Measurements from ENCODE around the gene STPG3.

GRCh38 chr9:137204731-137205125 lies 46.4 kb upstream of the STPG3 start:
- TF ChIP-seq CTCF (IDR thresholded peaks at IDR 0.05) (no peak), SMC3 (IDR thresholded peaks at IDR 0.05) (no peak), POLR2A (IDR thresholded peaks at IDR 0.05; ENCODE audit: low read length) (no peak), MAX (IDR thresholded peaks at IDR 0.05) (no peak), HDAC2 (IDR thresholded peaks at IDR 0.05) (no peak), EP300 (IDR thresholded peaks at IDR 0.05) (no peak), E2F6 (IDR thresholded peaks at IDR 0.05; ENCODE audit: borderline replicate concordance, low read depth) (no peak), HOXA7 (CRISPR knock-in tag; IDR thresholded peaks at IDR 0.05) (no peak), USF2 (IDR thresholded peaks at IDR 0.05) (no peak)
